MM.1S (cell line): Measurements from ENCODE around the gene SRGAP3.

ENCODE experiments used
- EZH2 ChIP-seq: fragments of 300-600 bp; sonication (generic); optimal IDR thresholded peaks from 2 replicates; pipeline ENCODE3; 2017; ENCODE audit warnings: low read depth, mild to moderate bottlenecking, antibody characterized with exemption, low read length, mixed read lengths
- EZH2phosphoT487 ChIP-seq: fragments of 300-600 bp; sonication (generic); IDR thresholded peaks from 2 replicates; pipeline ENCODE4 v1.6.1; 2018; ENCODE audit warnings: antibody characterized with exemption, low read length
- TF ChIP-seq, protein P1 (sequence below): fragments of 300-600 bp; sonication (generic); IDR thresholded peaks from 2 replicates; pipeline ENCODE4 v1.5.1; 2016; ENCODE audit warnings: antibody characterized with exemption, low read length, mixed read lengths

DNA sequence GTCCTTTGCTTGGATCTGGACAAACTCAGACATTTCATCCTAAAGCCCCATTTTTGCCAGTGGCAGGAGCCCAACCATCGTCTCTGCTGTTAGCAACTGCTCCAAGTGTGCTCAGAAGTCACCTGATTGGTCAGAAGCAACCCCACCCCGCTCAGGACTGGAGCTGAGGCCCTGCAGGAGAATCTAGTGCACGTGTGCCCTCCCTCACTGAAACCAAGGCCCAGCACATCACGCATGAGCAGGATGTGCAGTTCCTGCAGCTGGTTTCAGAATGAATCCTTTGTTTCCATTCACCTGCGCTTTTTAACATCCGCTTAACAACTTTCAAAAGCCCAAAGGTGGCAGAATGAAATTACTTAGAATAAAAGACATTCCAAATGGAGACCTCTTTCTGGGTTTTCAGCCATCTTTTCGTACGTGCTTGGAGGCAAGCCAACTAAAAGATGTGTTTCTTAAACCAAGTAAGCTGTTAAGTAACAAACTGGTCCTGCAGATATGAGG is 81.2 kb downstream of the SRGAP3 start:
- no peak for TF ChIP-seq EZH2
- TF ChIP-seq, protein P1, sequence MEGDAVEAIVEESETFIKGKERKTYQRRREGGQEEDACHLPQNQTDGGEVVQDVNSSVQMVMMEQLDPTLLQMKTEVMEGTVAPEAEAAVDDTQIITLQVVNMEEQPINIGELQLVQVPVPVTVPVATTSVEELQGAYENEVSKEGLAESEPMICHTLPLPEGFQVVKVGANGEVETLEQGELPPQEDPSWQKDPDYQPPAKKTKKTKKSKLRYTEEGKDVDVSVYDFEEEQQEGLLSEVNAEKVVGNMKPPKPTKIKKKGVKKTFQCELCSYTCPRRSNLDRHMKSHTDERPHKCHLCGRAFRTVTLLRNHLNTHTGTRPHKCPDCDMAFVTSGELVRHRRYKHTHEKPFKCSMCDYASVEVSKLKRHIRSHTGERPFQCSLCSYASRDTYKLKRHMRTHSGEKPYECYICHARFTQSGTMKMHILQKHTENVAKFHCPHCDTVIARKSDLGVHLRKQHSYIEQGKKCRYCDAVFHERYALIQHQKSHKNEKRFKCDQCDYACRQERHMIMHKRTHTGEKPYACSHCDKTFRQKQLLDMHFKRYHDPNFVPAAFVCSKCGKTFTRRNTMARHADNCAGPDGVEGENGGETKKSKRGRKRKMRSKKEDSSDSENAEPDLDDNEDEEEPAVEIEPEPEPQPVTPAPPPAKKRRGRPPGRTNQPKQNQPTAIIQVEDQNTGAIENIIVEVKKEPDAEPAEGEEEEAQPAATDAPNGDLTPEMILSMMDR, result no peak
- no peak for TF ChIP-seq EZH2phosphoT487
